Stimulated activated CD4-positive, alpha-beta T cell treated with anti-CD3 and anti-CD28 coated beads, Interleukin-12 subunit alpha, Interleukin-12 subunit beta, amount 100 ng/mL, for 24 hours (primary cell): Measurements from ENCODE around the gene ANLN.
"Not testable (repeated sequence)": the region's sequence is repeated elsewhere in the genome, so short reads cannot be mapped to it uniquely, and the experiment has no call there.

Source experiments
- DNase-seq, 2 experiments: peaks; one replicate each; pipeline ENCODE4 v3.0.0-alpha.2; 2020; ENCODE audit warnings: low read depth in 2 of 2

Gene ANLN

DNA sequence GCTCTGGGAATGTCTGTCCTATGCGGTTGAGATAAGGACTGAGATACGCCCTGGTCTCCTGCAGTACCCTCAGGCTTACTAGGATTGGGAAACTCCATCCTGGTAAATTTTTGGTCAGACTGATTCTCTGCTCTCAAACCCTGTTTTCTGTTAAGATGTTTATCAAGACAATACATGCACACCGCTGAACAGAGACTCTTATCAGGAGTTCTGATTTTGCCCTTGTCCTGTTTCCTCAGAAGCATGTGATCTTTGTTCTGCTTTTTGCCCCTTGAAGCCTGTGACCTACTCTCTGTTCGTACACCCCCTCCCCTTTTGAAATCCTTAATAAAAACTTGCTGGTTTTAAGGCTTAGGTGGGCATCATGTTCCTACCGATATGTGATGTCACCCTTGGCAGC, 76.3 kb downstream of the ANLN start:
- not testable (repeated sequence) for DNase-seq

DNA sequence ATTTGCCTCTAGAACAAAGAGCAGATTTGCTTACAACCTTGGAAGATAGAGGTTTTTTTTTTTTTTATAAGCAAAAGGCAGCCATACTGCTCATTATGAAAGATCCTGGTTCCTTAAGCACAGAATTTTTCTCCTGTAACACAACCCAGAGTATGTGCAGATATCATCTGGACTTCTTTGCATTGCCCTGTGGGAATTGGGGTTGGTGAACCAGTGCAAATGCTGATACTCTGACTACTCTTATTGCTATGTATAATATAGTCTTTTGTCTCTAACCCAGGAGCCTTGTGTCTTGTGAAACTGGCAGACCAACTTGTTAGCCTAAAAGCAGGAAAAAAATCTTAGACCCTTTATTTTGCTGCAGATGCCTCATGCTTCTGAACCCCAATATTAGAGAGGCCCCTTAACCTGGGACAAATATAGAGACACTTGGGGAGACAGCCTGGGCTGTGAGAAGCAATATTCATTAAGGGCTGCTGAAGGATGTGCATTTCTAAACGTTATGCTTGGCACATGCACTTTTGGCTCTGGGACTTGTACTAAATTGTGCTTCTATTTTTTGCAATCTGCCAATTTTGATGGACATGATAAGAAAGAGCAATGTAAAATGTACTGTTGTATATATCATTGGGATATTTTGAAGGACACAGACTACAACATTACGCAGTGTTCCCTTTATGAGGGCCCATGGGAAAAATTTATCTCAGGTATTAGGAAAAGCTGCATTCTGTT, 78.9 kb downstream of the ANLN start:
- DNase-seq = no peak

DNA sequence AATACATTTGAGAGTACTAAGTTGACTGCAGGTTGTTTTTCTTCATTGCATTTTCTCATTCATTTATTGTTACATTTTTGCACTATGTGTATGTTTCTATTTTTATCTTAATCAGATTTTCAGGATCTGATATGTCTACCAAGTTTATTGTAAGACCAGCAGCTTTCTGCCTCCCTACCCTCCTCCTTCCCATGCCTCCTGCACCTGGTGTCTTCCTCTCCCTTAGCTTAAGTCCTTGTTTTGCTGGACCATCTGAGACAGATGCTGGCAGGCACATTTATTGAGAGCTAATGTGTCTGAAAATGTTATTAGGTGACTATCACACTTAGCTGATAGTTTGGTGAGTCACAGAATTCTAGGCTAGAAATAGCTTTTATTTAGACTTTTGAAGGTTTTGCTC, 79.6 kb downstream of the ANLN start:
- no peak for DNase-seq

DNA sequence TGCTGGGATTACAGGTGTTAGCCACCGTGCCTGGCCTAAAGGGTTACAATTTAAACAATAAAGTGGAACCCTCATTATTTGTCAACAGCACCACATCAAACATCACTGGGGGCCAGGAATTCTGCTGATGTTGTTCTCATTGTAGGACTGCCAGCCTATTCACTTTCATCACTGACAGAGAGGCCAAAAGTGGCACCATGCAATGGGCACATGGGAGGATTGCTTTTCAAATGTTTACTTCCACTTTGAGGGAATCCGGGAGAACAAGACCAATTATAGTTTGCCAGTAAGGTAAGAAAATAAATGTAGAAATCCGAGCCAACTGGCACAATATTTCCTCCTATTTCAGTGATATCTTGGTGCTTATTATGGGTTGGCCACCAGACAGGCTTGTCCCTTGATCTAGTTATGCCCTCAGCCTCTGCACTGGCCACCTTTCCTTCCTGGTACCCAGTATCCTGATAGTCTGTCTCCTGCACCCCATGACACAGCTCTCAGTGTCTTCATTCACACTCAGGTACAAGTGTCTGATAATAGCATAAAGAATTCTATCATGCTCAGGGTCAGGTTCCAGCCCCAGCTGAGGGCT, 82.6 kb downstream of the ANLN start:
- no peak for DNase-seq

DNA sequence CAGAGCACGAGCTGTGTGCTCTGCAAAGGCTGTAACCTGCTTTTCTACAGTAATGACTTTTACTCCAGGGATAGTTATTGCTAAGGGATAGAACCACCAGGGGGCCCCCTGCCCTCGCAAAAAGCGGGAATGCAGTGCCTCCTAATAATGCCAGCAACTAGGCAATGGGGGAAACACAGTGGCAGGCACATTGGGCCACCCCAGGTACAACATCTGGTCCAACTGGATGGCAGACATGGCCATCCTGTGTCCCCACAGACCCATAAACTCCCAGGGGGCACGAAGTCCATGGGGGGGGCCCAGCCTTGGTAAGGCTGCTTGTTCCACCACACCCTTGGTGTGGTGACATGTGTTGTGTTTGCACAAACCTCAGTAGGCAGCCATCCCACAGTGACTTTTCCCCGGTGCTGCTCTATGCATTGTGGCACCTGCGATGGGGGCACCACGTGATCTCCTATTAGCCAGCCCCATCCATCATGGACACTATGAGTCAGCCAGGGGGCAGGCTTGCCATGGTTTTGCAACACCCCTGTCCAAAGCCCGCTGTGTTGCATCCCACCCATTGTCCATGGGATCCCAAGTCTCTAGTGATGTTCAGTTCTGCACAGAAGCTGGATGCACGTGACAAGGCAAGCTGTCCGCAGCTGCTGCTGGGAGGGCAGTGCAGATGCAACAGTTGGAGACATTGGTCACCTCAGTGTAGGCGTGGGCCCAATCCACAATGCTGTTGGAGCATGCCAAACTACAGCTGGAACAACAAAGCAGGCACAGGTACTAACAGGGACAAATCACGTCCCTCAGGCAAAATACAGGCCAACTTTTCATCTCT, 84.0 kb downstream of the ANLN start:
- DNase-seq = peak in 1 of 2 experiments; percentile 51

DNA sequence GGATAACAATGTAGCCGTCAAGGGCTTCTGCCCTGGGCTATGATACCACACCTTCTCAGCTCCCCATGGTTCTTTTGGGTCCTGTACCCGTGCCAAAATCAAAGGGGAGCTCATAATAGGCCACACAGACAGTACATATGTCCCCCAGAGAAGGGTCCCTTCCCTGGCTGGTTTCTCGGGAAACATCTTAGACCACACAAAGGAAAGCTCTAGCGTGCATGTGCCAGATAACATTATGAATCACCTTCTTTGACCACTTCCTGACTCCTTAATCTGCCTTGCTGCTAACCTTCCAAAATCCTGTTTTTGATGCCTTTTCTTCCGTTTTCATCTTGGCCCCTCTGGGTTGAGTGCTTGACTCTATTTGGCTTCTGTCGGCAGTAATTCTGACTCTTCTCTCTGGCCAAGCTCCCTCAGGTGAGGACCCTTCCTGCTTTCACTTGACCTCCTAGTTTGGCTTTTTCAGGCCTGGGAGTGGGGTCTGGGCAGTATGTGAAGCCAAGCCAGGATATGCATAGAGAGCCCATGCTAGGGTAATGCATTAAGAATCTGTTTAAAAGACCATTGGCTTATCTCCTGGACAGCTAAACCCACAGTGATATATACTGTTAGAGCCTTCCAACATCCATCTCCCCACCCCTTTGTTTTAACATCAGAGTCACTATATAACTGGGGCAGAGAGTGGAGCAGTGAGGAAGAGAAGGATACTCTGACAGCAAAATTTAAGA, 84.8 kb downstream of the ANLN start:
- no peak for DNase-seq

DNA sequence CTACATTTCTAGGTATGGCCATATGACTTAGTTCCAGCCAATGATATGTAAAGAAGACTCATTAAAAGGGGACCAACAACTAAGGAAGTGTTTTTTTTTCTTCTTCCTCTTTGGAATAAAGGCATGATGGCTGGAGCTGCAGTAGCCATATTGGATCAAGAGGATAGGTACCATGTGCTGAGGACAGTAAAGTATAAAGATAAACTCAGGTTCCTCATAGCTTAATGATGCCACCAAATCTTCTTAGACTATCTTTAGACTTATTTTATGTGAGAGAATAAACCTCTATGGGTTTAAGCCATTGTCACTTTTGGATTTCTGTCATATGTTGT, 85.3 kb downstream of the ANLN start:
- DNase-seq = no peak

DNA sequence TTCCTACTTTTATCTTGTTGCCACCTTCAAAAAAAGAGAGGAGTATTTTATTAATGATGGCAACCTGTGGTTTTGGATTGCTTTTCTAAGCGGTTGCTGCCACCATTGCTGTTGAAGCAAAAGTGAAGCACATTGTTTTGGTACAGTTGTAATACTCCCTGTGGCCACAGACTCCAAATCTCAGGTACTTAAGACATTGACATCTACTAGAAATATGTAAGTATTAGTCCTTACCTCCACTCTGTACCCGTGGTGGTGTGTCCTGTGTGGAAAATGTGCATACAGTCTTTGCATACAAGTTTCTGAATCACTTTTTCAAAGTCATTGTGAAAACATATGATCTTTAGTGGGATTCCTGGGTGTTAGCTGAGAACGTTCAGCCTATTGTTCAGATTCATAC, 85.7 kb downstream of the ANLN start:
- DNase-seq = peak in 1 of 2 experiments; percentile 14

DNA sequence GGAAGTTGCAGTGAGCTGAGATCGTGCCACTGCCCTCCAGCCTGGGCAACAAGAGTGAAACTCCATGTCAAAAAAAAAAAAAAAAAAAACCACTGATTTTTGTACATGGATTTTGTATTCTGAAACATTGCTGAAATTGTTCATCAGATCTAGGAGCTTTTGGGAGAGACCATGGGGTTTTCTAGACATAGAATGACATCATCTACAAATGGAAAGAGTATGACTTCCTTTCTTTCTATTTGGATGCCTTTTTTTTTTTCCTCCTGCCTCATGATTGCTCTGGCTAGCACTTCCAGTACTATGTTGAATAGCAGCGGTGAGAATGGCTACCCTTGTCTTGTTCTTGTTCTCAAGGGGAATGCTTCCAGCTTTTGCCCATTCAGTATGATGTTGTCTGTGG, 89.1 kb downstream of the ANLN start:
- DNase-seq = no peak

DNA sequence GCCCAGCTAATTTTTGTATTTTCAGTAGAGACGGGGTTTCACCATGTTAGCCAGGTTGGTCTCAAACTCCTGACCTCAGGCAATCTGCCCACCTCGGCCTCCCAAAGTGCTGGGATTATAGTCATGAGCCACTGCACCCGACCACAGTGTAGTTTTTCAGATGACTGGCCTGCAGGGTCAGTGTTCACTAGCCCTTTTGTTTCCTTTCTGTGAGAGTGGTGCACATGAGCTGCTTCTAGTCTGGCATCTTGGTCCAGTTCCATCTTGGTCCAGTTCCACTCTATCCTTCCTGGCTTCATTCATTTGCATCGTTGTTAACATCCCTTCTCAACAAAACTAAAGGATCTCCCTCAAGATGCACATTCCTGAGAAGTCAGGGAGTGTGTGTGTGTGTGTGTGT, 94.2 kb downstream of the ANLN start:
- not testable (repeated sequence) for DNase-seq

DNA sequence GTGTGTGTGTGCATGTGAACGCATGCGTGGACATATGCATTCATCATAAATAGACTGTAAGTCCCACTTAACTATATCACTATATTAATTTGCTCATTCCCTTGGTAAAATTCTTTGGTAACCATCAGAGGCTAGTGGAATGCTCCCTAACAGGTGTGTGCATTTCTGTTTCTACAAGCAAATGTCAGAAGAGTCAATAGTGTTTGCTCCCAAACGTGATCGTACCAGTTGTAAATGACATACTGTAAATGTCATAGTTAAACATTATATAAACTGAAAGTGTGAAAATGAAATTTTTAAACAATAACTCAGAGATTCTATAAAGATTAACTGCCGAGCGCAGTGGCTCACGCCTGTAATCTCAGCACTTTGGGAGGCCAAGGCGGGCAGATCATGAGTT, 94.6 kb downstream of the ANLN start:
- DNase-seq = no peak

DNA sequence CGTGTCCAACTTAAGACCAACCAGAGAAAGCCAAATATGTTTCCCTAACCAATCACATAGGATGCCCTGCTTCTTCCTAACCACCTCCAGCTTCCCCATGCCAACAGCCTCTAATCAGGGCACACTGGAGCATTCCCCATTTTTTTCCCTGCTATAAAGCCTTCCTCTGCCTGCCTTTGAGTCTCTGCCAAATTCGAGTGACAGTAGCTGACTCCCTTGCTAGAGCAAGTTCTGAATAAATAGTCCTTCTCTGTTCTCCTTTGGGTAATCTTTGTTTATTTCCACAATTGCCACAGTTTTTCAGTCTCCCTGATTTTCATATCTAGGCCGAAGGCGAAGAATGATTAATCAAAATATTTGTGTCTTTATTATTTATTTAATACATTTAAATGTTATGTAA, 96.7 kb downstream of the ANLN start:
- no peak for DNase-seq

DNA sequence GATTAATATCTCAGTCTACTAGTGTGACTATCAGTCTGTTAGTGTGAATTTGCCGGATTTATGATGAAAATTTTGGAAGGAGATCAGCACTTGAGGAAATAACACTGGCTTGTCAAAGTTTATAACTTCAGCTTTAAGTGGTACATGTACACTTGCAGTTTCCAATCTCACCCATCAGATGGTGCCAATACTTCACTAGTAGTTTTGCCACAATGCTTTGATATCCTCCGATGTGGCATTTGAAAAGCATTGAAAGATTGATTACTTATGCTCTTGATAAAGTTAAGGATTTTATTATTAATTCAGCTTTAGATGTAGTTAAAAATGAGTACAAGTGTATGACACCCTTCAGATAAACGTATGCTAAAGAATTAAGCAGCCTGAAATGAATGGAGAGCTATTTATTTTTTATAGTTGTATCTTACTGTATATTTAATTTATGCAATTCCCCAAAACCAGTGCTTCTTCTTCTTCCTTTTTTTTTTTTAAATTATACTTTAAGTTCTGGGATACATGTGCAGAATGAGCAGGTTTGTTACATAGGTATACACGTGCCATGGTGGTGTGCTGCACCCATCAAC, 98.2 kb downstream of the ANLN start:
- no peak for DNase-seq

DNA sequence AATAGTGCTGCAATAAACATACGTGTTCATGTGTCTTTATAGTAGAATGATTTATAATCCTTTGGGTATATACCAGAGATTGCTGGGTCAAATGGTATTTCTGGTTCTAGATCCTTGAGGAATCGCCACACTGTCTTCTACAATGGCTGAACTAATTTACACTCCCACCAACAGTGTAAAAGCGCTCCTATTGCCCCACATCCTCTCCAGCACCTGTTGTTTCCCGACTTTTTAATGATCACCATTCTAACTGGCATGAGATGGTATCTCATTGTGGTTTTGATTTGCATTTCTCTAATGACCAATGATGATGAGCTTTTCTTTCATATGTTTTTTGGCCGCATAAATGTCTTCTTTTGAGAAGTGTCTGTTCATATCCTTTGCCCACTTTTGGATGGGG, 99.0 kb downstream of the ANLN start:
- DNase-seq = not testable (repeated sequence)

DNA sequence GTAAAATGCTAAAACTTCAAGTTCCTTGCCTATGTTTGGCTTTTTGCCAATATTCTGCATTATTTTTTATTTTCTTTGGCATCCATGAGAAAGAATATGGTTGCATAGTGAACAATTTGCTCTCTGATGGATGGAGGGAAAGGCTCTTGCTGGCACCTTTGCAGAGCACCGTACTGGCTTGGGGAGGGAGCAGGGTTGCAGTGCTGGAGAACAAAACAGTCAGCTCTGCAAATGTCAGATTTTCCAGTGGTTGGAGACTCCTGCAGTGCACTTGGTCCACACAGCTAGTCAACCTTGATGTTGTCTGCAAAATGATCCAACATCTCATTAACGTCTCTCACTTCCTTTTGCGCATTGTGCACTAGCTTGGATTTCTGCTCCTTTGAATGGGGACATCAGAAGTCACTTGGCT, 100.8 kb downstream of the ANLN start:
- DNase-seq = no peak

DNA sequence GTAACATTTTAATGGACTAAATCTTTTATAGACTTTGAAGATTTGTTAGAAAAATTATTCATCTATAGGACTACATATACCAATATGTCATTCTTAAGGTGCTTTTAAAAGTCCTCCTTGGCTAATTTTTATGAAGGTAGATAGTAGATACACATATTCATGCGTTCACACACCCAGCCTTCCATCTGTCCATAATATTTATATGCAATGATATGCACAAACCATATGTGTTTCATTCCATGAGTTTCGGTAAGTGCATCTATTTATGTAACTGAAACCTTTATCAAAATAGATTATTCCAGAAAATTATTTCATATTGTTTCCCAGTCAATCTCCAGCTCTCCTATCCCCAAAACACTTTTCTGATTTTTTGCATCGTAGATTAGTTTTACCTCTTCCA, 101.7 kb downstream of the ANLN start:
- DNase-seq = no peak

DNA sequence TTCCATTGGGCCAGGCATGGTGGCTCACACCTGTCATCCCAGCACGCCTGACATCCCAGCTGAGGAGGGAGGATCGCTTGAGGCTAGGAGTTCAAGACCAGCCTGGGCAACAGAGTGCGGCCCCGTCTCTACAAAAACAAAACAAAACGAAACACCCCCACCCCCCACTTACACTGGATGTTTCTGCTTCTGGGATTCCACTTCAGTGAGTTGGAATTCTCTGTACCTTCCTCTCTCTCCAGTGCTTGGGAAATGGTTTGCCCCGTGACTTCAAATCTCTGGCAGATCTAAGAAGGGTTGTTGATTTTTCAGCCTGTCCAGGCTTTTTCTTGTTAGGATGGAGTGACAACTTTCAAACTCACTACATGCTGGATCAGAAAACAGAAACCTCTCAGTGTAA, 106.9 kb downstream of the ANLN start:
- DNase-seq = no peak

DNA sequence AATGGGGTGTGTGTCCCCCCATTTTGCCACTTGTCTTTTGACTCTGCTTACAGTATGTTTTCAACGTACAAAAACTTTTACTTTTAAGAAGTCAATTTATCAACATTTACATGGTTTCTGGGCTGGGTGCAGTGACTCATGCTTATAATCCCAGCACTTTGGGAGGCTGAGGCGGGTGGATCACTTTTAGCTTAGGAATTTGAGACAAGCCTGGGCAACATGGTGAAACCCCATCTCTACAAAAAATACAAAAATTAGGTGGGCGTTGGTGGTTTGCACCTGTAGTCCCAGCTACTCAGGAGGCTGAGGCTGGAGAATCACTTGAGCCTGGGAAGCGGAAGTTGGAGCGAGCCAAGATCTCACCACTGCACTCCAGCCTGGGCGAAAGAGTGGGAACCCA, 107.5 kb downstream of the ANLN start:
- DNase-seq = not testable (repeated sequence)

DNA sequence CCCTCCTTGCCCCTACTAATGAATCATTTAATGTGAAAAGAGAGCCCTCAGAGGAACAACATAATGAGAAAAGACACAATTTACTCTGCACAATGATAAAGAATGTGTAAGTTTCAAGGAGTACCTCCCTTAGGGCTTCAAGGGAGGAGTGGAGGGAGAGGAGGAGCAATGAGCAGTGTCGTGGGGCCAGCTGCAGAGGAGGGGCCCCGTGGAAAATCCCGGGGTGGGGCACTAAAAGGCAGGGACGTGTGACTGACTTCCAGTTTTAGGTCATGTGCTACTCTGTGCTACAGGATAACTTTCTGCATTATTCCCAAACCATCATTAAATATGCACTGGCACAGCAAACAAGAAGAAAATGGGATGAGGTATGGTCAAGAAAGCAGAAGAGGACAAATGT, 108.1 kb downstream of the ANLN start:
- DNase-seq = no peak
